ENCODE data around the gene DTNBP1.

- TF ChIP-seq, protein P1, sequence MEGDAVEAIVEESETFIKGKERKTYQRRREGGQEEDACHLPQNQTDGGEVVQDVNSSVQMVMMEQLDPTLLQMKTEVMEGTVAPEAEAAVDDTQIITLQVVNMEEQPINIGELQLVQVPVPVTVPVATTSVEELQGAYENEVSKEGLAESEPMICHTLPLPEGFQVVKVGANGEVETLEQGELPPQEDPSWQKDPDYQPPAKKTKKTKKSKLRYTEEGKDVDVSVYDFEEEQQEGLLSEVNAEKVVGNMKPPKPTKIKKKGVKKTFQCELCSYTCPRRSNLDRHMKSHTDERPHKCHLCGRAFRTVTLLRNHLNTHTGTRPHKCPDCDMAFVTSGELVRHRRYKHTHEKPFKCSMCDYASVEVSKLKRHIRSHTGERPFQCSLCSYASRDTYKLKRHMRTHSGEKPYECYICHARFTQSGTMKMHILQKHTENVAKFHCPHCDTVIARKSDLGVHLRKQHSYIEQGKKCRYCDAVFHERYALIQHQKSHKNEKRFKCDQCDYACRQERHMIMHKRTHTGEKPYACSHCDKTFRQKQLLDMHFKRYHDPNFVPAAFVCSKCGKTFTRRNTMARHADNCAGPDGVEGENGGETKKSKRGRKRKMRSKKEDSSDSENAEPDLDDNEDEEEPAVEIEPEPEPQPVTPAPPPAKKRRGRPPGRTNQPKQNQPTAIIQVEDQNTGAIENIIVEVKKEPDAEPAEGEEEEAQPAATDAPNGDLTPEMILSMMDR (IDR thresholded peaks at IDR 0.05), result no peak
- TF ChIP-seq POLR2A (IDR thresholded peaks at IDR 0.05), result no peak
These were observed 189.7 kb downstream of the DTNBP1 start for GRCh38 chr6:15473174-15473573.

Measured in Peyer's patch (tissue), 4 donors.